Measurements from ENCODE around the gene MX2. TPM values are rescaled to one million over a fixed set of nuclear protein-coding genes. Genes with fewer than 3 reads are reported as not detected.

MX2 gene
- total RNA-seq, 1 experiment from 2014 or later, result 56.7 TPM

DNA sequence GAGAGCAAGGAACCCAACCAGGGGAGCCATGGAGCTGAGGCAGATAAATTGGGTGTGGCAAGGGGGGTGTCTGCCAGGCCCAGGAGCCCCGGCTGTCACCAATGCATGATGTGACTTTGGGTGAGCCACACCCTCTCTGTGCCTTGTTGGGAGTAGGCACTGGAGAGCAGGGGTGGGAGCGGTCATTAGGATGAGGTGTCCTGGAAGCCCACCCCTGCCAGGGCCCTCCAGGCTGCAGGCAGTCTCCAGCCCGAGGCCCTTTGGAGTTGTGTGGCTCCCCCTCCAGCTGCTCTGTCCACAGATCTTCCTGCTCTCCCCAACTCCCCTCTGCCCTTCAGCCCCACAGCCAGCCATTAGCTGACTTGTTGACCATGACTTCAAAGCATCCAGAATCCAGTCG, 11.4 kb downstream of the MX2 start:
- in situ Hi-C loops (cut with HindIII; ENCODE audit: low pct_unique_long_range_greater_than_20kb, low sequenced_read_pairs), result no loop called here
- intact Hi-C loops (cut with micrococcal nuclease; ENCODE audit: unreplicated experiment), result no loop called here
- H3K27ac ChIP-seq (ENCODE audit: low read length), result no peak overlapping the region
- no peaks in the 10 kb centered on the region for H3K36me3 ChIP-seq (ENCODE audit: control insufficient read depth, insufficient read depth, low read length)
- no peak for DNase-seq (ENCODE audit: low read depth, low spot score)
- H3K9me3 ChIP-seq (ENCODE audit: control insufficient read depth, insufficient read depth, low read depth, low read length), result no peaks in the 10 kb centered on the region
- no peaks in the 10 kb centered on the region for H3K4me1 ChIP-seq (ENCODE audit: control insufficient read depth, insufficient read depth, low read length)
- no peak for ATAC-seq
- TF ChIP-seq SIN3A (IDR thresholded peaks at IDR 0.05; ENCODE audit: borderline replicate concordance, insufficient read depth, low read depth, low read length) (no peak), POLR2AphosphoS5 (IDR thresholded peaks at IDR 0.05; ENCODE audit: low read depth, low read length) (no peak)
- no peaks in the 10 kb centered on the region for H3K27me3 ChIP-seq (ENCODE audit: control insufficient read depth, insufficient read depth, low read length)
- CTCF ChIA-PET, result no interaction called here
- BruUV-seq (replicated peaks), result no TSS peak
- POLR2A ChIA-PET, result no interaction called here
- H3K4me3 ChIP-seq (ENCODE audit: low read depth in 2 of 2, low read length in 2 of 2), result no peak overlapping the region

DNA sequence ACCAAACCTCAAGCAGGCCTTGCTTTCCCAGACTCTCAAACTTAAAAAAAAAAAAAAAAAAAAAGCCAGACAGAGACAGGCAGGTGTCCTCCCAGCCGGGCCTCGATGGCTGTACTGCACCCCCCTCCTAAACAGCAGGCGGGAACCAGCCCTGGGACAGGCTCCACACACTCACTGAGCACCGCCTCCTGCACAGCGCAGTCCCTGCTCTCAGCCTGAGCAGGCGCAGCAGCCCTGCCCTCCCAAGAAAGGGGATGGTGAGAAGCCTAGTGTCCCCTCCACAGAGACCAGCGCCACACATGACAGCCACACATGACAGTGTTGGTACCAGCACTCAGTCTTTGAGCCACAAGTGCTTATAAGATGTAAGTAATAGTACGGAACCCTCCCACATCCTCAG, 11.9 kb downstream of the MX2 start:
- no peaks in the 10 kb centered on the region for H3K9me3 ChIP-seq (ENCODE audit: control insufficient read depth, insufficient read depth, low read depth, low read length)
- H3K4me3 ChIP-seq (ENCODE audit: low read depth in 2 of 2, low read length in 2 of 2), result no peak overlapping the region
- H3K27ac ChIP-seq (ENCODE audit: low read length), result no peak overlapping the region
- intact Hi-C loops (cut with micrococcal nuclease; ENCODE audit: unreplicated experiment) (no loop called here), in situ Hi-C loops (cut with HindIII; ENCODE audit: low pct_unique_long_range_greater_than_20kb, low sequenced_read_pairs) (no loop called here)
- DNase-seq (ENCODE audit: low read depth, low spot score) (no peak), ATAC-seq (no peak)
- H3K27me3 ChIP-seq (ENCODE audit: control insufficient read depth, insufficient read depth, low read length), result no peaks in the 10 kb centered on the region
- TF ChIP-seq SIN3A (IDR thresholded peaks at IDR 0.05; ENCODE audit: borderline replicate concordance, insufficient read depth, low read depth, low read length) (no peak), TCF7L2 (IDR thresholded peaks at IDR 0.05; ENCODE audit: low read depth, low read length) (no peak), POLR2AphosphoS5 (IDR thresholded peaks at IDR 0.05; ENCODE audit: low read depth, low read length) (no peak)
- TF ChIP-seq, protein P1, sequence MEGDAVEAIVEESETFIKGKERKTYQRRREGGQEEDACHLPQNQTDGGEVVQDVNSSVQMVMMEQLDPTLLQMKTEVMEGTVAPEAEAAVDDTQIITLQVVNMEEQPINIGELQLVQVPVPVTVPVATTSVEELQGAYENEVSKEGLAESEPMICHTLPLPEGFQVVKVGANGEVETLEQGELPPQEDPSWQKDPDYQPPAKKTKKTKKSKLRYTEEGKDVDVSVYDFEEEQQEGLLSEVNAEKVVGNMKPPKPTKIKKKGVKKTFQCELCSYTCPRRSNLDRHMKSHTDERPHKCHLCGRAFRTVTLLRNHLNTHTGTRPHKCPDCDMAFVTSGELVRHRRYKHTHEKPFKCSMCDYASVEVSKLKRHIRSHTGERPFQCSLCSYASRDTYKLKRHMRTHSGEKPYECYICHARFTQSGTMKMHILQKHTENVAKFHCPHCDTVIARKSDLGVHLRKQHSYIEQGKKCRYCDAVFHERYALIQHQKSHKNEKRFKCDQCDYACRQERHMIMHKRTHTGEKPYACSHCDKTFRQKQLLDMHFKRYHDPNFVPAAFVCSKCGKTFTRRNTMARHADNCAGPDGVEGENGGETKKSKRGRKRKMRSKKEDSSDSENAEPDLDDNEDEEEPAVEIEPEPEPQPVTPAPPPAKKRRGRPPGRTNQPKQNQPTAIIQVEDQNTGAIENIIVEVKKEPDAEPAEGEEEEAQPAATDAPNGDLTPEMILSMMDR (IDR thresholded peaks at IDR 0.05), result no peak
- TF ChIP-seq, protein P2, sequence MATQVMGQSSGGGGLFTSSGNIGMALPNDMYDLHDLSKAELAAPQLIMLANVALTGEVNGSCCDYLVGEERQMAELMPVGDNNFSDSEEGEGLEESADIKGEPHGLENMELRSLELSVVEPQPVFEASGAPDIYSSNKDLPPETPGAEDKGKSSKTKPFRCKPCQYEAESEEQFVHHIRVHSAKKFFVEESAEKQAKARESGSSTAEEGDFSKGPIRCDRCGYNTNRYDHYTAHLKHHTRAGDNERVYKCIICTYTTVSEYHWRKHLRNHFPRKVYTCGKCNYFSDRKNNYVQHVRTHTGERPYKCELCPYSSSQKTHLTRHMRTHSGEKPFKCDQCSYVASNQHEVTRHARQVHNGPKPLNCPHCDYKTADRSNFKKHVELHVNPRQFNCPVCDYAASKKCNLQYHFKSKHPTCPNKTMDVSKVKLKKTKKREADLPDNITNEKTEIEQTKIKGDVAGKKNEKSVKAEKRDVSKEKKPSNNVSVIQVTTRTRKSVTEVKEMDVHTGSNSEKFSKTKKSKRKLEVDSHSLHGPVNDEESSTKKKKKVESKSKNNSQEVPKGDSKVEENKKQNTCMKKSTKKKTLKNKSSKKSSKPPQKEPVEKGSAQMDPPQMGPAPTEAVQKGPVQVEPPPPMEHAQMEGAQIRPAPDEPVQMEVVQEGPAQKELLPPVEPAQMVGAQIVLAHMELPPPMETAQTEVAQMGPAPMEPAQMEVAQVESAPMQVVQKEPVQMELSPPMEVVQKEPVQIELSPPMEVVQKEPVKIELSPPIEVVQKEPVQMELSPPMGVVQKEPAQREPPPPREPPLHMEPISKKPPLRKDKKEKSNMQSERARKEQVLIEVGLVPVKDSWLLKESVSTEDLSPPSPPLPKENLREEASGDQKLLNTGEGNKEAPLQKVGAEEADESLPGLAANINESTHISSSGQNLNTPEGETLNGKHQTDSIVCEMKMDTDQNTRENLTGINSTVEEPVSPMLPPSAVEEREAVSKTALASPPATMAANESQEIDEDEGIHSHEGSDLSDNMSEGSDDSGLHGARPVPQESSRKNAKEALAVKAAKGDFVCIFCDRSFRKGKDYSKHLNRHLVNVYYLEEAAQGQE (IDR thresholded peaks at IDR 0.05; ENCODE audit: insufficient read depth in 1 of 2, low read depth in 2 of 2, low read length in 1 of 2), result no peak
- H3K36me3 ChIP-seq (ENCODE audit: control insufficient read depth, insufficient read depth, low read length), result no peaks in the 10 kb centered on the region
- no TSS peak for BruUV-seq (replicated peaks)
- no peaks in the 10 kb centered on the region for H3K4me1 ChIP-seq (ENCODE audit: control insufficient read depth, insufficient read depth, low read length)
- ChIA-PET POLR2A (no interaction called here), CTCF (no interaction called here)

DNA sequence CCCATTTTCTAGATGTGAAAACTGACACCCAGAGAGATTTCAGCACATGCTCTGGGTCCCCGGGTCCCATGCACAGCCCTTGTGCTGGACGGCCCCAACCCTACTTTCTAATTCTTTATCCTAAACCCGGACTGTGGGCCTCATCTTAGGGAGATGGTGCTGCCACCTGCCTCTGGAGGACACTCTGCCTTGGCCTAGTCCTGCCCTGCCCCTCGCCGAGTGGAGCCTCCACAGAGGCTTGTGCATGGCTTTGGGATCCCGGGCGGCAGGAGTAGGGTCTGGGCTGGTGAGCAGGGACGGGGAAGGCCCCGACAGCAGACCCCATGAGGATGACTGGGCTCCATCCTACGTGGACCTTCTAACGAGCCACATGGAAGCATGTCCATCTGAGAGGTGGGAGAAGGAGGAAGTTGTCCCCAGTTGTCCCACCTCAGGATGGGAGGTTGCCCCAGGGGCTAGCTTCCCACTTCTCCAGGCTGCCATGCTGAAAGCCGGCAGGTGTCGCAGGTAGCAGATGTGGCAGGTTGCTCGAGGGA, 12.4 kb downstream of the MX2 start:
- CTCF ChIA-PET, result no interaction called here
- in situ Hi-C loops (cut with HindIII; ENCODE audit: low pct_unique_long_range_greater_than_20kb, low sequenced_read_pairs), result no loop called here
- Histone ChIP-seq H3K27ac (ENCODE audit: low read length) (no peak overlapping the region), H3K9me3 (ENCODE audit: control insufficient read depth, insufficient read depth, low read depth, low read length) (no peaks in the 10 kb centered on the region), H3K4me3 (ENCODE audit: low read depth in 2 of 2, low read length in 2 of 2) (no peak overlapping the region), H3K27me3 (ENCODE audit: control insufficient read depth, insufficient read depth, low read length) (no peaks in the 10 kb centered on the region), H3K36me3 (ENCODE audit: control insufficient read depth, insufficient read depth, low read length) (no peaks in the 10 kb centered on the region), H3K4me1 (ENCODE audit: control insufficient read depth, insufficient read depth, low read length) (no peaks in the 10 kb centered on the region)
- POLR2A ChIA-PET, result no interaction called here
- DNase-seq (ENCODE audit: low read depth, low spot score) (no peak), ATAC-seq (no peak)
- BruUV-seq (replicated peaks), result no TSS peak
- intact Hi-C loops (cut with micrococcal nuclease; ENCODE audit: unreplicated experiment), result no loop called here
- TF ChIP-seq, protein P2 (IDR thresholded peaks at IDR 0.05; ENCODE audit: insufficient read depth in 1 of 2, low read depth in 2 of 2, low read length in 1 of 2), result no peak
- no peak for TF ChIP-seq POLR2AphosphoS5 (IDR thresholded peaks at IDR 0.05; ENCODE audit: low read depth, low read length)
- TF ChIP-seq TCF7L2 (IDR thresholded peaks at IDR 0.05; ENCODE audit: low read depth, low read length), result no peak
